Astrocyte (in vitro differentiated cells and primary cell): Measurements from ENCODE around the gene LAMA5. TPM values are rescaled to one million over a fixed set of nuclear protein-coding genes. Genes with fewer than 3 reads are reported as not detected.

Experiments
- DNase-seq: peaks from one replicate; pipeline ENCODE4 v3.0.0-alpha.2; 2010; ENCODE audit warnings: low read depth
- FAIRE-seq: peaks from 2 replicates; lab custom pipeline; 2011; peaks lifted over from hg19 to GRCh38; lab: Jason Lieb, UNC
- H2AFZ ChIP-seq: 2 replicates; pipeline ENCODE4 v1.6.0; 2012; ENCODE audit warnings: low read depth, low read length, inconsistent platforms
- H3K27ac ChIP-seq: 2 replicates; pipeline ENCODE4 v1.5.1; 2011; ENCODE audit warnings: low read depth, low read length, inconsistent platforms
- H3K27me3 ChIP-seq: 2 replicates; pipeline ENCODE4 v1.6.0; 2011; ENCODE audit warnings: low read length, inconsistent platforms; ENCODE audit not compliant: insufficient read depth
- H3K36me3 ChIP-seq: 2 replicates; pipeline ENCODE4 v1.5.1; 2011; ENCODE audit warnings: low read length, inconsistent platforms; ENCODE audit not compliant: insufficient read depth
- H3K4me1 ChIP-seq: 2 replicates; pipeline ENCODE4 v1.5.1; 2011; ENCODE audit warnings: low read length, inconsistent platforms; ENCODE audit not compliant: insufficient read depth
- H3K4me2 ChIP-seq: 2 replicates; pipeline ENCODE4 v1.6.0; 2012; ENCODE audit warnings: low read length, inconsistent platforms
- H3K4me3 ChIP-seq: 2 replicates; pipeline ENCODE4 v1.5.1; 2011; ENCODE audit warnings: low read depth, mild to moderate bottlenecking, low read length, inconsistent platforms; ENCODE audit not compliant: insufficient read depth
- H3K79me2 ChIP-seq: 2 replicates; pipeline ENCODE4 v1.6.0; 2012; ENCODE audit warnings: mild to moderate bottlenecking, low read length, inconsistent platforms; ENCODE audit not compliant: insufficient read depth
- H3K9ac ChIP-seq: 2 replicates; pipeline ENCODE4 v1.6.0; 2012; ENCODE audit warnings: mild to moderate bottlenecking, low read length, inconsistent platforms
- H3K9me3 ChIP-seq: 2 replicates; pipeline ENCODE4 v1.5.1; 2012; ENCODE audit warnings: low read depth, mild to moderate bottlenecking, low read length, inconsistent platforms; ENCODE audit not compliant: insufficient read depth
- H4K20me1 ChIP-seq: 2 replicates; pipeline ENCODE4 v1.6.0; 2012; ENCODE audit warnings: low read length, inconsistent platforms; ENCODE audit not compliant: insufficient read depth
- H3K27ac Mint-ChIP-seq: one replicate; pipeline ENCODE4 v1.8.0; 2021; ENCODE audit warnings: mild to moderate bottlenecking, mixed read lengths; ENCODE audit not compliant: unreplicated experiment
- H3K27me3 Mint-ChIP-seq: one replicate; pipeline ENCODE4 v1.8.0; 2021; ENCODE audit warnings: low read depth, mixed read lengths; ENCODE audit not compliant: unreplicated experiment
- H3K36me3 Mint-ChIP-seq: one replicate; pipeline ENCODE4 v1.8.0; 2021; ENCODE audit warnings: low read depth, mixed read lengths; ENCODE audit not compliant: unreplicated experiment
- H3K4me1 Mint-ChIP-seq: one replicate; pipeline ENCODE4 v1.8.0; 2021; ENCODE audit warnings: low read depth, mixed read lengths; ENCODE audit not compliant: unreplicated experiment
- H3K4me3 Mint-ChIP-seq: one replicate; pipeline ENCODE4 v1.8.0; 2021; ENCODE audit warnings: mild to moderate bottlenecking, moderate library complexity, mixed read lengths; ENCODE audit not compliant: unreplicated experiment
- H3K9me3 Mint-ChIP-seq: one replicate; pipeline ENCODE4 v1.8.0; 2021; ENCODE audit warnings: mild to moderate bottlenecking, mixed read lengths; ENCODE audit not compliant: unreplicated experiment
- EZH2 ChIP-seq: IDR thresholded peaks from 2 replicates; pipeline ENCODE4 v1.6.1; 2012; ENCODE audit warnings: mild to moderate bottlenecking, low read length, inconsistent platforms; ENCODE audit not compliant: insufficient read depth
- total RNA-seq: library from RNA; stranded (reverse); gene quantifications from 2 replicates; pipeline ENCODE4 v1.2.1, GENCODE V29; 2021
- TF ChIP-seq, protein P1 (sequence below): IDR thresholded peaks from 2 replicates; pipeline ENCODE4 v1.5.1; 2011; ENCODE audit warnings: low read depth, mild to moderate bottlenecking, inconsistent platforms, low read length, moderate library complexity; ENCODE audit not compliant: insufficient read depth

The LAMA5 gene
- total RNA-seq, 1 donor from 2014 or later, result 350 TPM

DNA sequence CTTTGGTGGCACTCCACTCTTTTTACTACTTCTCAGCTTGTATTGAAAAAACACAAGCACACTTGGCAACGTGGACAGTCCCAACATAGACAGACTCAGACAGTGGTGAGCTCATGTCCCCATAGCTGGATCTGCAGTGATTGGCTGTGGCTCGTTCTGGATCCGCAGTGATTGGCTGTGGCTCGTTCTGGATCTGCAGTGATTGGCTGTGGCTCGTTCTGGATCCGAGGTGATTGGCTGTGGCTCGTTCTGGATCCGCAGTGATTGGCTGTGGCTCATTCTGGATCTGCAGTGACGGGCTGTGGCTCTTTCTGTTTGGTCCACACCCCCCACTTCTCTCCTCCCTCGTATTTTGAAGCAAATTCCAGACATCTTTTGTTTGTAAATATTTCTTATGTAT is 100.8 kb downstream of the LAMA5 start:
- H3K4me3 Mint-ChIP-seq, result no peak overlapping the region
- FAIRE-seq (no peak), DNase-seq (no peak)
- H3K4me2 ChIP-seq, result no peak overlapping the region
- H3K9me3 ChIP-seq, result peaks cover 6% of the 10 kb centered on the region
- peaks cover 33% of the 10 kb centered on the region for H4K20me1 ChIP-seq
- no peak overlapping the region for H2AFZ ChIP-seq
- H3K4me1 Mint-ChIP-seq, result no peaks in the 10 kb centered on the region
- H3K9ac ChIP-seq, result no peak overlapping the region
- H3K27ac ChIP-seq, result no peak overlapping the region
- no peak overlapping the region for H3K4me3 ChIP-seq
- no peaks in the 10 kb centered on the region for H3K27me3 ChIP-seq
- H3K27me3 Mint-ChIP-seq, result no peaks in the 10 kb centered on the region
- H3K4me1 ChIP-seq, result no peaks in the 10 kb centered on the region
- H3K36me3 Mint-ChIP-seq, result peaks cover 27% of the 10 kb centered on the region
- peaks cover 4% of the 10 kb centered on the region for H3K9me3 Mint-ChIP-seq
- no peak overlapping the region for H3K27ac Mint-ChIP-seq
- H3K79me2 ChIP-seq, result no peaks in the 10 kb centered on the region
- no peak for TF ChIP-seq EZH2
- TF ChIP-seq, protein P1, sequence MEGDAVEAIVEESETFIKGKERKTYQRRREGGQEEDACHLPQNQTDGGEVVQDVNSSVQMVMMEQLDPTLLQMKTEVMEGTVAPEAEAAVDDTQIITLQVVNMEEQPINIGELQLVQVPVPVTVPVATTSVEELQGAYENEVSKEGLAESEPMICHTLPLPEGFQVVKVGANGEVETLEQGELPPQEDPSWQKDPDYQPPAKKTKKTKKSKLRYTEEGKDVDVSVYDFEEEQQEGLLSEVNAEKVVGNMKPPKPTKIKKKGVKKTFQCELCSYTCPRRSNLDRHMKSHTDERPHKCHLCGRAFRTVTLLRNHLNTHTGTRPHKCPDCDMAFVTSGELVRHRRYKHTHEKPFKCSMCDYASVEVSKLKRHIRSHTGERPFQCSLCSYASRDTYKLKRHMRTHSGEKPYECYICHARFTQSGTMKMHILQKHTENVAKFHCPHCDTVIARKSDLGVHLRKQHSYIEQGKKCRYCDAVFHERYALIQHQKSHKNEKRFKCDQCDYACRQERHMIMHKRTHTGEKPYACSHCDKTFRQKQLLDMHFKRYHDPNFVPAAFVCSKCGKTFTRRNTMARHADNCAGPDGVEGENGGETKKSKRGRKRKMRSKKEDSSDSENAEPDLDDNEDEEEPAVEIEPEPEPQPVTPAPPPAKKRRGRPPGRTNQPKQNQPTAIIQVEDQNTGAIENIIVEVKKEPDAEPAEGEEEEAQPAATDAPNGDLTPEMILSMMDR, result no peak
- peaks cover 8% of the 10 kb centered on the region for H3K36me3 ChIP-seq

DNA sequence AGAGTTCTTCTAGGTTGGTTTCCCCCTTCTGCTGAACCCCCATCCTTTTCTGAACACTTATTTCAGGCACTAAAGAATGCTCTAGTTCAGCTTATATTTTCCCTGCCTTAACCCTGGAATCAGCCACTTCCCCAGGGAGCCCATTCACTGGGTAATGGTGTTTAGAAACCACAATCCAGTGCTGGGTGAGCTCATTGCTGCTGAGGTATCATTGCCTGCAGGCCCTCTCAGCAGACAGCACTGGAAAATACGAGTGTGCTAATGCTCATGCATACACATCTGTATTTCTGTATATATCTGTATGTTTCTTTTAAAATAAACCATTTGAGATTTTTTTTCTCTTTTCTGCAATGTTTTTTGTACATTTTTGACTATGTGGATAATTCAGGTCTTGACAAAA is 101.7 kb downstream of the LAMA5 start:
- peaks cover 8% of the 10 kb centered on the region for H3K36me3 ChIP-seq
- H3K4me1 ChIP-seq, result no peaks in the 10 kb centered on the region
- no peak overlapping the region for H3K4me2 ChIP-seq
- Mint-ChIP-seq H3K4me3 (no peak overlapping the region), H3K27ac (no peak overlapping the region), H3K36me3 (peaks cover 27% of the 10 kb centered on the region), H3K9me3 (peaks cover 4% of the 10 kb centered on the region), H3K4me1 (no peaks in the 10 kb centered on the region), H3K27me3 (no peaks in the 10 kb centered on the region)
- H3K9ac ChIP-seq, result no peak overlapping the region
- H4K20me1 ChIP-seq, result peaks cover 30% of the 10 kb centered on the region
- no peak for FAIRE-seq
- H2AFZ ChIP-seq, result no peak overlapping the region
- H3K9me3 ChIP-seq, result peaks cover 6% of the 10 kb centered on the region
- no peak for TF ChIP-seq EZH2
- TF ChIP-seq, protein P1, result no peak
- no peaks in the 10 kb centered on the region for H3K27me3 ChIP-seq
- no peak for DNase-seq
- H3K4me3 ChIP-seq, result no peak overlapping the region
- no peaks in the 10 kb centered on the region for H3K79me2 ChIP-seq
- H3K27ac ChIP-seq, result no peak overlapping the region

- no peak overlapping the region for H3K27ac Mint-ChIP-seq
- Histone ChIP-seq H4K20me1 (peaks cover 36% of the 10 kb centered on the region), H3K79me2 (no peaks in the 10 kb centered on the region), H3K9ac (no peak overlapping the region), H3K9me3 (peaks cover 6% of the 10 kb centered on the region), H3K27me3 (no peaks in the 10 kb centered on the region), H3K4me2 (no peak overlapping the region), H3K4me3 (no peak overlapping the region), H3K27ac (no peak overlapping the region), H3K36me3 (peaks cover 8% of the 10 kb centered on the region), H3K4me1 (peaks cover 9% of the 10 kb centered on the region), H2AFZ (no peak overlapping the region)
- FAIRE-seq, result no peak
- H3K27me3 Mint-ChIP-seq, result no peaks in the 10 kb centered on the region
- TF ChIP-seq, protein P1, result no peak
- TF ChIP-seq EZH2, result no peak
- peaks cover 4% of the 10 kb centered on the region for H3K9me3 Mint-ChIP-seq
- H3K4me3 Mint-ChIP-seq, result no peak overlapping the region
- H3K4me1 Mint-ChIP-seq, result peaks cover 15% of the 10 kb centered on the region
- H3K36me3 Mint-ChIP-seq, result peaks cover 31% of the 10 kb centered on the region
- no peak for DNase-seq
These were observed 103.7 kb downstream of the LAMA5 start for GRCh38 chr20:62263396-62263795.
